Measurements from ENCODE around the gene LHX3.

LHX3 gene

DNA sequence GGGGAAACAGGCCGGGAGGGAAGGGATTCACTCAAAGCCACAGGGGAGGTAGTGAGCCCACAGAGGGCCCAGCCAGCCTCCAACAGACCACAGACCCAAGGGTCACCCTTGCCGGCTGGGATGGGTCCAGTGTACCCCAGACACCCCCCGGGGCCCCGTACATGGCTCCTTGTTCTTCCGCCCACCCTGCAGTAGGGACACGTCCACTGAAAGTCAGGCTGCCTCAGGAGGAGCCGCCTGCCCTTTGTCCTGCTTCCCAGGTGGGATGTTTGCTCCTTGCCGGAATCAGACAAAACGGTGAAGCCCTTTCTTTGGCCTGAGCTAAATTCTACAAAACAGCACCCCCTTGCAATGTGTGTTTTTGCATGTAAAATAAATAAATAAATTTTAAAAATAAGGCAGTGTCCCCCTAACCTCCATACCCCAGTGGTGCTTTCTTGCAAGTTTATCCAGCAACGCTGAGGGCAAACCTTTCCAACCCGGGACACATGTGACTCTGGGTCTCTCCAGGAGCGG lies 25.8 kb downstream of the LHX3 start:
- DNase-seq (ENCODE audit: low read depth in 2 of 2, low spot score in 1 of 2): no peak

DNA sequence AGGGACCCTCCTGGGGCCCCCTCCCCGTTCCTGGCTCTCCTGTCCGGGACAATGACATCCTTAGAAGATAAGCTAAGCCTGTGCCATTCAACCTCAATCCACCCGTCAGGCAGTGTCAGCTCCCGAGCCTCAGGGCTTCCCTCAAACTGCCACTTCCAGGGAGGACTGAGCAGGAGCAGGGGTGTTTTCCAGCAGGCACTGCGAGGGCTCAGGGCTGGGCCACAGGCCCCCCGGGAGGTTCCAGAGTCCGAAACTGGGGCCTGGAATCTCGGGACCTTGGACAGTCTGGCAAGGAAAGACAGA lies 26.2 kb downstream of the LHX3 start:
- no peak for DNase-seq (ENCODE audit: low read depth in 2 of 2, low spot score in 1 of 2)

DNA sequence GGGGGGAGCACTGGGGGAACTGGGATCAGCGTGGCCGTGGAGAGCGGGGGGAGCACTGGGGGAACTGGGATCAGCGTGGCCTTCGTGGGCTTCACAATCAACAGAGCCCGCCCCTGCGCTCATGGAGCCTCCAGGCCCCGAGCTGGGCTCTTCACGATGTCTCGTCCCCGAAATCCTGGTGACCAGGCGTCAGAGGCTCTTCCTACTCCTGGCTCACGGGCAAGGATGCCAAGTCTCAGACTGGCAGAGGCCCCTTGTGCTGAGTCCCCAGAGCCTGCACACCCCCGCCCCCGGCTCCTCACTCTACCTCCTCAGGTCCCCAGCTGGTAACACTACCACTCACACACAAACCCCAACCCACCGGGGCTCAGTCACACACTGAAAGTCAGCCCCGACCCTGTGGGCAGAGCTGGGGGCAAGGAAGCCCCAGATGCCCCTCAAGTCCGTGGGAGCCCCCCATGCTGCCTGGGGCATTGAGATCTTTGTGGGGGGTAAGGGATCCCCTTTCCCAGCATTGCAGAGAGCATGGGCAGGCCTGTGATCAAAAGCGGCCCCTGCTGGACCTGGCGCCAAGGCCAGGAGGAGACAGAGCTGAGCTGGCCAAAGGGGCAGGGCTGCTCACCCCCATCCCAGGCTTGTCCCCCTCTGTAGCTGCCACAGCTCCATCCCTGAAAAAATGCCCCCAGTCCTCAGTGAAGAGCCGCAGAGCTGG lies 26.7 kb downstream of the LHX3 start:
- no peak for DNase-seq (ENCODE audit: low read depth in 2 of 2, low spot score in 1 of 2)

DNA sequence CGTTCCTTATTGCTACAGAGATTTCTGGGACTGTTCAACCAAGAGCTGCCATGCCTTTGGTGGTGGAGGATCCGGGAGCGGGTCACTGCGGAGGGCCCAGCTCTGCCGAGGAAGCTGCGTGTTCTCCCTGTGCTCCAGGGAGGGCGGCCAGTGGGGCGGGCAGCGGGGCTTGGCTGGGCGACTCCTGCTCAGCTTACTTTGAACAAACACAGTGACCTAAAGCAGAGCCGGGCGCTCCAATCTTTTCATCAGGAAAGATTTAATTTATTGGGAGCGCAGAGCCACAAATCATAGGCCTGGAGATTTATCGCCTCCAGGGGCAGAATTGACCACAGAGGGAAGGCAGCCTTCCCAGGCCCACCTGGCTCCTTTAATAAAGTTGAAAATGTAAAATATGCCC lies 27.7 kb downstream of the LHX3 start:
- no peak for DNase-seq (ENCODE audit: low read depth in 2 of 2, low spot score in 1 of 2)

DNA sequence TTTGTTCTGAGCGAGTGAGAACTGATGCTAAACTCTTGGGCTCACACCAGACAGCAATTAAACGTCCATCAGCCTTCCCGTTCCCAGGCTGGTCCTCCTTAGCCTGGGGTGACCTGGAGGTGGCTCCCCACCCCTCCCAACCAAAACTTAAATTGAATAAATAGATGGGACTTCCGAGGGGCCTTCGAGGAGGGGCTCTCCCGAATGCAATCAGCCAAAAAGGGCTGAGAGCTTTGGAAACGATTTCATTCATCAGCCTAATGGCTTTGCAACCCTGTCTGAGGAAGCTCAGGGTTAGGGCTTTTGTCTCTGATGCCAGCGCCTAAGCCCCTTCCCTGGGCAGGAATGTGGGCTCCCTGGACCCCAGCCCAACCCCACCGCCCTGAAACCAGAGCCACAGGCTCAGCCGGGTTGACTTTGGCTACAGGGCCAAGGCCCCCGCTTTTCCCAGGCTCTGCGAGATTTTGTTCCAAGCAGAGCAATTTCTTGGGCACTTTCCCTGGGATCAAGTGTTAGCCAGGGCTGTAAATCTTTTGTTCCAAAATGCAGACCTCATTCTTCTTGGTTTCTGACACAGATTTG lies 29.2 kb downstream of the LHX3 start:
- DNase-seq (ENCODE audit: low read depth in 2 of 2, low spot score in 1 of 2): no peak

DNA sequence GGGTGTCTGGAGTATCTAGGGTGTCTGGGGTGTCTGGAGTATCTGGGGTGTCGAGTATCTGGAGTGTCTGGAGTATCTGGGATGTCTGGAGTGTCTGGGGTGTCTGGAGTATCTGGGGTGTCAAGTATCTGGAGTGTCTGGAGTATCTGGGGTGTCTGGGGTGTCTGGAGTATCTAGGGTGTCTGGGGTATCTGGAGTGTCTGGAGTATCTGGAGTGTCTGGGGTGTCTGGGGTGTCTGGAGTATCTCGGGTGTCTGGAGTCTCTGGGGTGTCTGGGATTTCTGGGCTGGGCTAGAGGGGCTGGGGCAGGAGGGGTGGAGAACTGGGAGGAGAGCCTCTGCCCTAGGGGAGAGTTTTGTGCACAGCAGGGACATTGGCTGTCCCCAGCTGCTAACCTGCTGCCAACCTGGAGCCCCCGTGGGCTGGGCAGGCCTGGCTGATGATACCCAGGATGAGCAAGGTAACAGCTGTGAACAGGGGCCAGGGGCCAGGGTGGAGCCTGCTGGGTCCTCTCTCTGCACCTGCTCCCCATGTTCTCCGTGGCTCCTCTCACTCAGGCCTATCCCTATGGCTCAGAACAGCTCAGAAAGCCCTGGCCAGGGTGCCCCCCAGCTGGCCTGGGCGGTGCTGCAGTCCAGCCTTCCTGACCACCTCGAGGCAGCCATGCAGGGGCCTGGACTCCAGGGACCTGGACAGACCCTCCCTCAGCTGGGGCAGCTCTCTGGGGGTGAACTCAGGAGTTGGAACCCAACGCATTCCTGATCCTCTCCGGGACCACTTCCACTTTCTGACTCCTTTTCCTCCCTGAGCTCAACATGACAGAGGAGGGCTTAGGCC lies 29.9 kb downstream of the LHX3 start:
- DNase-seq (ENCODE audit: low read depth in 2 of 2, low spot score in 1 of 2): no peak

DNA sequence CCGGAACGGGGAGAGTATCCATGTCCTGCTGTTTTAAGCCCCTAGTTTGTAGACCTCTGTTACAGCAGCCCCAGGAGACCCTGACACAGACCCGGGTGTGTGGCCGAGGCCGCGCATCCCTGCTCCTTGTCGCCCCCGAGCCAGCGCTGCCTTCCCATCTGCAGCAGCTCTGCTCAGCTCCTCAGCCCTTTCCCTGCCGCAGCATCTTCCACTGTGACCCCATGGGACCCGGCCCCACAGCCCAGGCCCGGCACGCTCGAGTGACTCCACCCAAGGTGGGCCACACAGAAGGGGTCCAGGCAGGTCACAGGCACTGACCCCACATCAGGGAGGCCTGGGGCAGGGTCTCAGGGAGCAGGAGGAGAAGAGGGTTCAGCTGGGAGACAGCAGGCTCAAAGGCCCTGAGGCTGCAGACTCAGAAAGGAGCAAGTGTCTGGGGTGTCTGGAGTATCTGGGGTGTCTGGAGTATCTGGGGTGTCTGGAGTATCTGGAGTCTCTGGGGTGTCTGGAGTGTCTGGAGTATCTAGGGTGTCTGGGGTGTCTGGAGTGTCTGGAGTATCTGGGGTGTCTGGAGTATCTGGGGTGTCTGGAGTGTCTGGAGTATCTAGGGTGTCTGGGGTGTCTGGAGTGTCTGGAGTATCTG lies 31.2 kb downstream of the LHX3 start:
- DNase-seq (ENCODE audit: low read depth in 2 of 2, low spot score in 1 of 2): no peak

DNA sequence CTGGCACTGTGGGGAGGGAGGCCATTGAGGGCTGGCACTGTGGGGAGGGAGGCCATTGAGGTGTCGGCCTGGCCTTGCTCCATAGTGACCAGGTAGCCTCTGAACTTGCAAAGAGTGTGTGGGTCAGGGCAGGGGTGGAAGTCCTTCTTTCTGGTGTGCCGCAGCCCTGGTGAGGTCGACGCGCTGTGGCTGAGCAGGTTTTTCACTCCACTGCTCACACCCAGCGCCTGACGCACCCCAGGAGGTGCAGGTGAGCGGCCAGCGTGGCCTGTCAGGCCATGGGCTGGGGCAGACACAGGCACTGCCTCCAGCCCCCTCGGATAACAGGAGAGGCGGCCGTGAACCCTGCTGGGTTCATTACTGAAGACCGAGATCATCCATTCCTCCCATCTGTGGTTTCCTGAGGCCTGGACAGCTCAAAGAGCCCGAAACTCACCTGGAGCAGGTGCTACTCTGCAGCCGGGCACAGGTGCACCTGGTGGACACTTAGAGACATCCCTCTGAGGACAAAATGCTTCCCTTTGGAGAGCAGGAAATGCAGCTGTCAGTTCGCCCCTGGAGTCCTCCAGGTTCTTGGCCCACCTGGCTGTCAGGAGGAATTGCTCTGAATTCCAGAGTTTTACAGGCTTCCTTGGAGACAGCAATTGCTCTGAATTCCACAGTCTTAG lies 32.4 kb downstream of the LHX3 start:
- no peak for DNase-seq (ENCODE audit: low read depth in 2 of 2, low spot score in 1 of 2)

DNA sequence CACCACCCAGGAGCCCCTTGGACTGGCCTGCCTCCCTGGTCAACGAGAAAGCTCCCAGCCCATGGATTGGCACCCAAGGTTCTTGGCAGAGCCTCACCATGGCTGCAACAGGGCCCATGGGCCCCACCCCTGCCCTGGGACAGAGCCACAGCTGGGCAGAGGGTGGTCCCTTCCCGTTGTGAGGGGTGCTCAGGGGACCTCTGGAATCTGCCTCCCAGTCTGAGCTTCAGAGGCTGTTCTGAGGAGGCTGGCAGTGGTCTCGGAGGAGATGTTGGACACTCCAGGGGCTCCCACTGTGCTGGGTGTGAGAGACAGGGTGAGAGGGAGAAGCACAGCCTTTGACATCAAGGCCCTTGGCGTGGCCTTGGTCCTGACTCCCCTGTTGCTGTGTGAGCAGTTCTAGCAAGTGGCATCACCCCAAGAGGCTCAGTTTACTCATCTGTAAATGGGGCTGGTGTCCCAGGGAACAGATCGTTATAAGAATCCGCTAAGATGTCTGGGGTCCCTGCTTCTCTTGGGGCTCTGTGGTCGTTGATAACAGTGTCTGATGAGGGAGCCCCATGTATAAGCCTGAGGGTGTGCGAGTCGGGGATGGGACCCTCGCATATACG lies 33.0 kb downstream of the LHX3 start:
- no peak for DNase-seq (ENCODE audit: low read depth in 2 of 2, low spot score in 1 of 2)

DNA sequence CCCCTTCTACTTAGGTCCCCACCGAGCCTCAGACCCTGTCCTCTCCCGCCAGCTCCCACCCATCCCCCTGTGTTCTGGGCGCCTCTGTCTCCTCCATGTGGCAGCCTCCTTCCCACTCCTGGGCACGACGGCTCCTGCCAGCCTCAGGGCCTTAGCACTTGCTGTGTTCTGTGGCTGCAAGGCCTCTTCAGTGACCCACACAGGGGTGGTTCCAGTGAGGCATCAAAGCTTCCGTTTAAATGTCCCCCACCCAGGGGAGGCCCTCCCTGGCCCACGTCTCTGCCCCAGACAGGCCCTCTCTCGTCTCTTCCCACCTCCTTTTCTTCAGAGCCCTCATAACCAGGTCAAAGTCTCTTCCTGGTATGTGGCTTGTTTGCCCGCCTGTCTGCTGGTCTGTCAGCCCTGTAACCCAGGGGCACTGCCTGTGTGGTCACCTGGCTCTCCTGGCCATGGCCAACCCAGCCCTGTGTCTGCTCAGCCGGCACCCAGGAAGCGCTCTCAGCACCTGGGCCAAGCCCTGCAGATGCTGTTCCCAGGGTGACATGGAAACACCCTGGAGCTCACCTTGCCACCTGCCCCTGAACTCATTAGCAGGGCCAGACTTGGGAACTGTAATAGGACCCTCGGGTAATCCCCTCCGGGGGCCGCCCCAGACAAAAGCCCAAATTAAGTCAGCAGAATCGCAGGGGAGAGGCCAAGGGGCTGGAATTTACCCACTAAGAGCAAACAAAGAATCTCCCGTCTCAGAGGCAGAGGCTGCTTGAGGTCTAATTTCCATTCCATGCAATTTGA lies 33.7 kb downstream of the LHX3 start:
- no peak for DNase-seq (ENCODE audit: low read depth in 2 of 2, low spot score in 1 of 2)

DNA sequence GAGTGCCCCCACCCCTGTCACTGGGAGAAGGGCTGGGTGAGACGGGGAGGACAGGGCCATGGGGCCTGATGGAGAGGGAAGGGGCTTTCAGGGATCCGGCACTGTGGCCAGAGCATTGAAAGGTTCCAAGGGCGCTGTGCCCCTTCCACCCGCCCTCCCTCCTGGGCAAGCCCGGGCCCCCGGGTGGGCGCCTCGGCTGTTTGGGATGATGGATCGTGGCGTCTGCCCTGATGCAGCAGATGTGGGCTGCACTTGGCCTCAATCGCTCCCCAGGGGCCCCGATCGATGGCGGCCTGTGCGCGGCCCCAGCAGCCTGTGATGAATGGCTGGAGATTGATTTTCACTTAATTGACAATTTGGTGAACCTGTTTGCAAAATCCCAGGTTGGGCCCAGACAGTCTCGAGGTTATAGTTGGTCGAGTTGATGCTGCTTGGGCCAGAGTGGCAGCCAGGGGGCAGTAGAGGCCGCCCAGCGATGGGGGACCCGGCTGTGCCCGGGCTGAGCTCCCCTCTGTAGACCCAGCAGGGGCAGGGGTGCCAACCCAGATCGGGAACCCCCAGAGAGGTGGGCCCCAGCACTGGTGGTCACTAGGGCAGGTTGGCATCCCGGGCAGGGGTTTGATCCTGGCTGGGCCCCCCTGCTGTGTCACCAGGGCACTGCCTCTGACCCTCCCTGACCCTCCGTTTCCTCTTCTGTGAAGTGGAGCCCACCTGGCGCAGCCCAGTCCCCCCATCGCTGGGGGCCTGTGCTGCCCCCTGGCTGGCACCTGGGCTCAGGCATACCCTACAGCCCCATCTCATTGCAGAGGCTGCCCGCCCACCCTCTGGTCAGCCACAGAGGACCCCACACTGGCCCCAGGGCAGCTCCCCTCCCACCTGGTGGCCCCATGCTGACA lies 34.7 kb downstream of the LHX3 start:
- DNase-seq (ENCODE audit: low read depth in 2 of 2, low spot score in 1 of 2): no peak

DNA sequence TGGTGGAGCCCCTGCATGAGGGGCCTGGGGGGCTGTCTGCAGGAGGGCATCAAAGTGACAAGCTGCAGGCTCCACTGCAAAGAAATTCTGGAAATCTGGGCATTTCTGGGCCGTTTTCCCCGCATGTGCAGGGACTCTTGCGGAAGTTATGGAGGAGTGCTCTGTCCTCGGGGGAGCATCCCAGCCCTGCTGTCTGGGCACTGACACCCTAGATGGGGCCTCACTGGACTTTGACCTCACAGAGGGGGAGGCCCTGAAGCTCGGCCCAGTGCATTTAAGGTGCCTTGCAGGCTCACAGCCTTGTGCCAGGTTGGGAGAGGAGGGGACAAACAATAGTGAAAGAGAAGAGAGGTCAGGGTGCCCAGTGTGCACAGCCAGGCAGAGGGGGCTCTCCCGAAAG lies 35.4 kb downstream of the LHX3 start:
- DNase-seq (ENCODE audit: low read depth in 2 of 2, low spot score in 1 of 2): no peak

DNA sequence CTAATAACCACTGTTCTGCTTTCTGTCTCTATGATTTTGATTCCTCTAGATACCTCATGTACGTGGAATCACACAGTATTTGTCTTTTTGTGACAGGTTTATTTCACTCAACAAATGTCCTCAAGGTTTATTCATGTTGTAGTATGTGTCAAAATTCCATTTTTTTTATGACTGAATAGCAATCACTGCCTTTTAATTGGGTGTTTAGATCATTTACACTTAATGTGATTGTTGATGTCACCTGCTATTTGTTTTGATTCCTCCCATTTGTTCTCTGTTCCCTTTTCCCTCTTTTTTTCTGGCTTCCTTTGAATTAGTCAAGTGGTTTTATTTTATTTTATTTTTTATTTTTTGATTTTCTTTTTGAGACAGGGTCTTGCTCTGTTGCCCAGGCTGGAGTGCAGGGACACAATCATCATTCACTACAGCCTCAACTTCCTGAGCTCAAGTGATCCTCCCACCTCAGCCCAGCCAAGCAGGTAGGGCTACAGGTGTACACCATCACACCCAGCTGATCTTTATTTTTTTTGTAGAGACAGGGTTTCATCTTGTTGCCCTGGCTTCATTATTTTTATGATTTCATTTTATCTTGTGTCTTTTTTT lies 41.6 kb downstream of the LHX3 start:
- no peak for DNase-seq (ENCODE audit: low read depth in 2 of 2, low spot score in 1 of 2)

DNA sequence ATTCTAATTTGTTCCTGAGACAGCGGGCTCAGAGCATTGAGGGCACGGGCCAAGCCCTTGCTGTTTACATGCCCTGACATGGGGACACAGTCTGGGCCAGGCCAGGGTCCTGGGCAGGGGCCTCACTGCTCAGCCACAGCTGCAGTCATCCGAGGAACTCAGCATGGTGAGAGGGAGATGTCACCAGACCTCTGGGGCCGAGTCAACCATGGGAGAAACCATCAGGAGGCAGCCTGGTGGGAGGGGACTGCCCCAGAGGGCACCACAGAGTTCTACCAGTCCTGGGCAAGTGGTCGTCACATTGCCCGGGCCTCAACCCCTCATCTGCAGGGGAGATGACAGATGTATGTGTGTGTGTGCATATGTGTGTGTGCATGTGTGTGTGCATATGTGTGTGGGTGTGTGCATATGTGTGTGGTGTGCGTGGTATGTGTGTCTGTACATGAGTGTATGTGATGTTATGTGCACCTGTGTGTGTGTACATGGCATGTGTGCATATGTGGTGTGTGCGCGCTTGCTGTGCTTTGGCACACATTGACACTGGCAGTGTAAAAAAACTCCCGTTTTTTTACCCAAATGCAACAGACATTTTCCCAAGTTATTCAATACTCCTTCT lies 43.8 kb downstream of the LHX3 start:
- no peak for DNase-seq (ENCODE audit: low read depth in 2 of 2, low spot score in 1 of 2)

DNA sequence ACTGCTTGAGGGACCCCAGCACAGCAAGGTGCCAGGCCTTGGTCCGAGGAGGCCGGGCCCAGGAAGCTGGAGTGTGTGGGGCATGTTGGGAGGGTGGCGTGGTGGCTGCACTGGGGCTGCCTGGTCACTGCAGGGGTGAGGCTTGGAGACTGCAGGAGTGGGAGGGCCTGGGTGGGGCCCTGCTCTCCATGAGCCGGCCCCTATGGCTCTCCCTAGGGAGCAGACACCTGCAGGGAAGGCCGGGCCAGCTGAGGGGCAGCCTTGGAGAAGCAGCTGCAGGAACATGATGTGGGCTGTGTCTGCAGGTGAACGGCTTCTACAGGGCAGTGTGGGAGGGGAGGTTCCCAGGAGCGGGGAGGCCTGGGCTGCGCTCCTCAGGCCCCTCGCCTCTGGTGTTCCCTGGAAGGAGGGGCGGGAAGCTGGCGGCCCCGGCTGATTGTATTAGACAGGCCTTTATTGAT lies 44.5 kb downstream of the LHX3 start:
- no peak for DNase-seq (ENCODE audit: low read depth in 2 of 2, low spot score in 1 of 2)

DNA sequence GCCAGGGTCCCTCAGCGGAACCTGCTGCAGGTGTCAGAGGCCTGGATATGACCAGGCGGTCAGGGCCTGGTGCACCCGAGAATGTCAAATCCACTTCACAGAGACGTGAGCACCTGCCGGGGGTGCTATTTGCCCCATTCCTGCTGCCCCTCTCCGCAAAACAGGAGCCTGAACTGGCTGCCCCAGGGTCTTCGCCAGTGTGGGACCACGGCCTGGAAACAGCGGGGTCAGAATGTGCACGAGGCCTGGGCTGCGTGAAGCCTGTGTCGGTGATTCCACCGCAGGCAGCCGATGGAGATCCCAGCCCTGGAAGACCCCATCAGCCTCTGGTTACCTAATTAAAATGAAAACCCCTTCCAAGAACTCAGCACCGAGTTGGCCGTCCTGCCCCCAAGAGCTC lies 45.1 kb downstream of the LHX3 start:
- DNase-seq (ENCODE audit: low read depth in 2 of 2, low spot score in 1 of 2): no peak

DNA sequence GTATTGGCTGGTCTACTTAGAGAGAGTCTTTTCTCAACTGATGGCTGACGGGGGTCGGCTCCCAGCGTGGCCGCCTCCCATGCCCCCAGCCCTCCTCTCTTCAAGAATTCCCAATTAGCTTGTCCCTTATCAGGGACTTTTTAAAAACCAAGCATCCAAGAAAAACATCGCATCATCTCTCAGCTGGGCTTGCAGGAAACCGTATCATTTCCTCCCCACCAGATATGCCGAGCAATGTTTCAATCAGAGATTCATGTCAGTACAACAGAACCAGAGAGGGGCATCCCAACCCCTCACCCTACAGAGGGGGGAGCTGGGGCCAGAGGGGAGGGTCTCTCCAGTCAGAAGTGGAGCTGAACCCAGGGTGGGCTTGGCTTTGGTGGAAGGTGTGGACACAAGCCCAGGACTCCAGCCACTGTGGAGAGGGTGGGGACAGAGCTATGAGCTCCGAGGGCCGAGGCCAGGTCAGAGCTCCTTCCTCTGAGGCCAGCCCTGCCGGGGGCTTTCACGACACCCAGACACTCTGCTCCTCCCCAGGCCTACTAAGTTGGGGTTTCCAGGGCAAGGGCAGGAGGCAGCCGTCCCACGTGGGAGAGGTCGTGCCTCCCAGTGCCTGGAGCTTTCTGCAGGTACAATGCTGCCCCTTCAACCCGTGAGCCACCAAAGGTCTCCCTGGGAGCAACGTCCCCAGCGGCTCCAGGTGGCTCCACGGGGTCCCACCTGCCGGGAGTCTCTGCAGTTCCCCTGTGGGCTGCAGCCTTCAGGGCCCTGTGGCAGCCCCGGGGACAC lies 47.3 kb downstream of the LHX3 start:
- no peak for DNase-seq (ENCODE audit: low read depth in 2 of 2, low spot score in 1 of 2)

Measured in stimulated activated CD8-positive, alpha-beta memory T cell treated with anti-CD3 and anti-CD28 coated beads, Interleukin-4, amount 100 ng/mL, for 1 hour (primary cell).